Astrocyte (in vitro differentiated cells and primary cell): ENCODE data around the gene CARD9. TPM values are rescaled to one million over a fixed set of nuclear protein-coding genes. Genes with fewer than 3 reads are reported as not detected.

Experiments used
- DNase-seq: peaks from one replicate; pipeline ENCODE4 v3.0.0-alpha.2; 2010; ENCODE audit warnings: low read depth
- FAIRE-seq: peaks from 2 replicates; lab custom pipeline; 2011; peaks lifted over from hg19 to GRCh38; lab: Jason Lieb, UNC
- H2AFZ ChIP-seq: 2 replicates; pipeline ENCODE4 v1.6.0; 2012; ENCODE audit warnings: low read depth, low read length, inconsistent platforms
- H3K27ac ChIP-seq: 2 replicates; pipeline ENCODE4 v1.5.1; 2011; ENCODE audit warnings: low read depth, low read length, inconsistent platforms
- H3K27me3 ChIP-seq: 2 replicates; pipeline ENCODE4 v1.6.0; 2011; ENCODE audit warnings: low read length, inconsistent platforms; ENCODE audit not compliant: insufficient read depth
- H3K36me3 ChIP-seq: 2 replicates; pipeline ENCODE4 v1.5.1; 2011; ENCODE audit warnings: low read length, inconsistent platforms; ENCODE audit not compliant: insufficient read depth
- H3K4me1 ChIP-seq: 2 replicates; pipeline ENCODE4 v1.5.1; 2011; ENCODE audit warnings: low read length, inconsistent platforms; ENCODE audit not compliant: insufficient read depth
- H3K4me2 ChIP-seq: 2 replicates; pipeline ENCODE4 v1.6.0; 2012; ENCODE audit warnings: low read length, inconsistent platforms
- H3K4me3 ChIP-seq: 2 replicates; pipeline ENCODE4 v1.5.1; 2011; ENCODE audit warnings: low read depth, mild to moderate bottlenecking, low read length, inconsistent platforms; ENCODE audit not compliant: insufficient read depth
- H3K79me2 ChIP-seq: 2 replicates; pipeline ENCODE4 v1.6.0; 2012; ENCODE audit warnings: mild to moderate bottlenecking, low read length, inconsistent platforms; ENCODE audit not compliant: insufficient read depth
- H3K9ac ChIP-seq: 2 replicates; pipeline ENCODE4 v1.6.0; 2012; ENCODE audit warnings: mild to moderate bottlenecking, low read length, inconsistent platforms
- H3K9me3 ChIP-seq: 2 replicates; pipeline ENCODE4 v1.5.1; 2012; ENCODE audit warnings: low read depth, mild to moderate bottlenecking, low read length, inconsistent platforms; ENCODE audit not compliant: insufficient read depth
- H4K20me1 ChIP-seq: 2 replicates; pipeline ENCODE4 v1.6.0; 2012; ENCODE audit warnings: low read length, inconsistent platforms; ENCODE audit not compliant: insufficient read depth
- H3K27ac Mint-ChIP-seq: one replicate; pipeline ENCODE4 v1.8.0; 2021; ENCODE audit warnings: mild to moderate bottlenecking, mixed read lengths; ENCODE audit not compliant: unreplicated experiment
- H3K27me3 Mint-ChIP-seq: one replicate; pipeline ENCODE4 v1.8.0; 2021; ENCODE audit warnings: low read depth, mixed read lengths; ENCODE audit not compliant: unreplicated experiment
- H3K36me3 Mint-ChIP-seq: one replicate; pipeline ENCODE4 v1.8.0; 2021; ENCODE audit warnings: low read depth, mixed read lengths; ENCODE audit not compliant: unreplicated experiment
- H3K4me1 Mint-ChIP-seq: one replicate; pipeline ENCODE4 v1.8.0; 2021; ENCODE audit warnings: low read depth, mixed read lengths; ENCODE audit not compliant: unreplicated experiment
- H3K4me3 Mint-ChIP-seq: one replicate; pipeline ENCODE4 v1.8.0; 2021; ENCODE audit warnings: mild to moderate bottlenecking, moderate library complexity, mixed read lengths; ENCODE audit not compliant: unreplicated experiment
- H3K9me3 Mint-ChIP-seq: one replicate; pipeline ENCODE4 v1.8.0; 2021; ENCODE audit warnings: mild to moderate bottlenecking, mixed read lengths; ENCODE audit not compliant: unreplicated experiment
- CTCF ChIP-seq: IDR thresholded peaks from 2 replicates; pipeline ENCODE4 v1.5.1; 2011; ENCODE audit warnings: low read depth, mild to moderate bottlenecking, inconsistent platforms, low read length, moderate library complexity; ENCODE audit not compliant: insufficient read depth
- EZH2 ChIP-seq: IDR thresholded peaks from 2 replicates; pipeline ENCODE4 v1.6.1; 2012; ENCODE audit warnings: mild to moderate bottlenecking, low read length, inconsistent platforms; ENCODE audit not compliant: insufficient read depth
- total RNA-seq: library from RNA; stranded (reverse); gene quantifications from 2 replicates; pipeline ENCODE4 v1.2.1, GENCODE V29; 2021

CARD9 gene
- total RNA-seq, 1 donor from 2014 or later: 4.2 TPM

- no peaks in the 10 kb centered on the region for H3K27me3 ChIP-seq
- no peak overlapping the region for H3K4me2 ChIP-seq
- no peaks in the 10 kb centered on the region for H3K36me3 ChIP-seq
- Mint-ChIP-seq H3K27ac (no peak overlapping the region), H3K36me3 (peaks cover 3% of the 10 kb centered on the region), H3K4me1 (peaks cover 11% of the 10 kb centered on the region), H3K4me3 (no peak overlapping the region), H3K27me3 (no peaks in the 10 kb centered on the region), H3K9me3 (no peaks in the 10 kb centered on the region)
- no peak overlapping the region for H3K27ac ChIP-seq
- no peak overlapping the region for H3K9ac ChIP-seq
- FAIRE-seq (no peak), DNase-seq (no peak)
- TF ChIP-seq CTCF (no peak), EZH2 (no peak)
- H3K4me1 ChIP-seq: peaks cover 35% of the 10 kb centered on the region
- H3K9me3 ChIP-seq: no peaks in the 10 kb centered on the region
- H2AFZ ChIP-seq: no peak overlapping the region
- no peak overlapping the region for H3K4me3 ChIP-seq
- peaks cover 69% of the 10 kb centered on the region for H3K79me2 ChIP-seq
- H4K20me1 ChIP-seq: peaks cover 73% of the 10 kb centered on the region
Measured at GRCh38 chr9:136330406-136330990, 43.0 kb downstream of the CARD9 start.

GRCh38 chr9:136329636-136330405 is 43.6 kb downstream of the CARD9 start:
- Histone ChIP-seq H3K4me3 (no peak overlapping the region), H3K27me3 (no peaks in the 10 kb centered on the region), H4K20me1 (peaks cover 66% of the 10 kb centered on the region), H3K36me3 (no peaks in the 10 kb centered on the region), H3K79me2 (peaks cover 68% of the 10 kb centered on the region), H2AFZ (no peak overlapping the region), H3K4me1 (peaks cover 32% of the 10 kb centered on the region), H3K9ac (peak overlapping the region; percentile 85), H3K9me3 (no peaks in the 10 kb centered on the region), H3K27ac (no peak overlapping the region), H3K4me2 (peak overlapping the region; percentile 98)
- peaks cover 11% of the 10 kb centered on the region for H3K4me1 Mint-ChIP-seq
- no peak for TF ChIP-seq CTCF
- no peak for TF ChIP-seq EZH2
- H3K36me3 Mint-ChIP-seq: peaks cover 3% of the 10 kb centered on the region
- H3K9me3 Mint-ChIP-seq: no peaks in the 10 kb centered on the region
- DNase-seq: no peak
- no peak overlapping the region for H3K27ac Mint-ChIP-seq
- H3K4me3 Mint-ChIP-seq: peak overlapping the region; percentile 89
- no peaks in the 10 kb centered on the region for H3K27me3 Mint-ChIP-seq
- no peak for FAIRE-seq

- FAIRE-seq: no peak
- peak overlapping the region; percentile 47 for H3K27ac Mint-ChIP-seq
- peak overlapping the region; percentile 89 for H3K4me3 Mint-ChIP-seq
- no peak overlapping the region for H2AFZ ChIP-seq
- H3K27ac ChIP-seq: peak overlapping the region; percentile 51
- H3K27me3 ChIP-seq: no peaks in the 10 kb centered on the region
- H3K9ac ChIP-seq: peak overlapping the region; percentile 85
- peaks cover 32% of the 10 kb centered on the region for H3K4me1 ChIP-seq
- H3K4me3 ChIP-seq: peak overlapping the region; percentile 75
- peaks cover 61% of the 10 kb centered on the region for H4K20me1 ChIP-seq
- peaks cover 64% of the 10 kb centered on the region for H3K79me2 ChIP-seq
- H3K36me3 ChIP-seq: no peaks in the 10 kb centered on the region
- no peaks in the 10 kb centered on the region for H3K27me3 Mint-ChIP-seq
- TF ChIP-seq EZH2 (no peak), CTCF (no peak)
- H3K9me3 ChIP-seq: no peaks in the 10 kb centered on the region
- peaks cover 11% of the 10 kb centered on the region for H3K4me1 Mint-ChIP-seq
- no peak for DNase-seq
- H3K9me3 Mint-ChIP-seq: no peaks in the 10 kb centered on the region
- H3K4me2 ChIP-seq: peak overlapping the region; percentile 98
- peaks cover 3% of the 10 kb centered on the region for H3K36me3 Mint-ChIP-seq
Measured at GRCh38 chr9:136329211-136329627, 44.2 kb downstream of the CARD9 start.
